Measurements from ENCODE around the gene TRIM71. TPM values are rescaled to one million over a fixed set of nuclear protein-coding genes. Genes with fewer than 3 reads are reported as not detected.

TRIM71 gene
- total RNA-seq, 1 experiment from 2014 or later: 274 TPM

GRCh38 chr3:32946973-32947788 is 129.4 kb downstream of the TRIM71 start:
- Mint-ChIP-seq H3K4me1 (no peaks in the 10 kb centered on the region), H3K4me3 (no peak overlapping the region), H3K27me3 (ENCODE audit: low read depth) (peaks cover 7% of the 10 kb centered on the region; the same call in 1 of the 2 replicates), H3K36me3 (no peaks in the 10 kb centered on the region), H3K27ac (no peak overlapping the region), H3K9me3 (no peaks in the 10 kb centered on the region)
- CTCF ChIA-PET: interaction anchor here (0.7 to 4.6 kb wide), 19 partner anchors 11 to 840 kb away, joined by 3 to 36 read pairs (median 4); no protein-coding TSS in a partner anchor
- POLR2A ChIA-PET: interaction anchor here (0.5 kb wide), 1 partner anchor 439 kb away, joined by 6 read pairs; no protein-coding TSS in a partner anchor
- no peak; the same call in none of the 2 replicates for ATAC-seq
- DNase-seq (ENCODE audit: low spot score): no peak
- TF ChIP-seq ZNF219 (CRISPR knock-in tag; IDR thresholded peaks at IDR 0.05; ENCODE audit: borderline replicate concordance): no peak
- no peak for TF ChIP-seq SMAD4 (CRISPR knock-in tag; IDR thresholded peaks at IDR 0.05)
- TF ChIP-seq, protein P1, sequence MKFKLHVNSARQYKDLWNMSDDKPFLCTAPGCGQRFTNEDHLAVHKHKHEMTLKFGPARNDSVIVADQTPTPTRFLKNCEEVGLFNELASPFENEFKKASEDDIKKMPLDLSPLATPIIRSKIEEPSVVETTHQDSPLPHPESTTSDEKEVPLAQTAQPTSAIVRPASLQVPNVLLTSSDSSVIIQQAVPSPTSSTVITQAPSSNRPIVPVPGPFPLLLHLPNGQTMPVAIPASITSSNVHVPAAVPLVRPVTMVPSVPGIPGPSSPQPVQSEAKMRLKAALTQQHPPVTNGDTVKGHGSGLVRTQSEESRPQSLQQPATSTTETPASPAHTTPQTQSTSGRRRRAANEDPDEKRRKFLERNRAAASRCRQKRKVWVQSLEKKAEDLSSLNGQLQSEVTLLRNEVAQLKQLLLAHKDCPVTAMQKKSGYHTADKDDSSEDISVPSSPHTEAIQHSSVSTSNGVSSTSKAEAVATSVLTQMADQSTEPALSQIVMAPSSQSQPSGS (CRISPR knock-in tag; IDR thresholded peaks at IDR 0.05; ENCODE audit: borderline replicate concordance, low read depth): no peak
- TF ChIP-seq PRRX2 (CRISPR knock-in tag; IDR thresholded peaks at IDR 0.05): no peak
- no peak for TF ChIP-seq MYBL2 (CRISPR knock-in tag; IDR thresholded peaks at IDR 0.05)
- TF ChIP-seq, protein P2, sequence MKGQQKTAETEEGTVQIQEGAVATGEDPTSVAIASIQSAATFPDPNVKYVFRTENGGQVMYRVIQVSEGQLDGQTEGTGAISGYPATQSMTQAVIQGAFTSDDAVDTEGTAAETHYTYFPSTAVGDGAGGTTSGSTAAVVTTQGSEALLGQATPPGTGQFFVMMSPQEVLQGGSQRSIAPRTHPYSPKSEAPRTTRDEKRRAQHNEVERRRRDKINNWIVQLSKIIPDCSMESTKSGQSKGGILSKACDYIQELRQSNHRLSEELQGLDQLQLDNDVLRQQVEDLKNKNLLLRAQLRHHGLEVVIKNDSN (CRISPR knock-in tag; IDR thresholded peaks at IDR 0.05): no peak
- TF ChIP-seq FOXP1 (CRISPR knock-in tag; IDR thresholded peaks at IDR 0.05; ENCODE audit: borderline replicate concordance): no peak

Other genes with a start within 250 kb of the TRIM71 start
- gene DYNC1LI1, start 247.1 kb upstream of the TRIM71 start, total RNA-seq (2021): 38.9 to 43.6 TPM (median 42.8 TPM) in 3 replicates
- 37.5 to 40.0 TPM (median 38.7 TPM) in 3 replicates for gene CNOT10, start 132.8 kb upstream of the TRIM71 start, total RNA-seq (2021)
- 0.11 to 0.22 TPM (median 0.11 TPM) in 3 replicates for gene CCR4, start 133.6 kb downstream of the TRIM71 start, total RNA-seq (2021)